GM18507 (cell line): Measurements from ENCODE around the gene FAM163B.

Source experiments
- DNase-seq: peaks from one replicate; pipeline ENCODE4 v3.0.0; 2011; ENCODE audit warnings: low read depth; ENCODE audit not compliant: insufficient read length; ENCODE audit errors: extremely low spot score
- FAIRE-seq: peaks from 2 replicates; lab custom pipeline; 2011; peaks lifted over from hg19 to GRCh38; lab: Jason Lieb, UNC

The FAM163B gene

GRCh38 chr9:133604214-133604613 is 5.0 kb downstream of the FAM163B start:
- FAIRE-seq = no peak
- no peak for DNase-seq

GRCh38 chr9:133603135-133603927 is 5.9 kb downstream of the FAM163B start:
- DNase-seq (no peak), FAIRE-seq (no peak)

GRCh38 chr9:133602277-133602676 is 6.9 kb downstream of the FAM163B start:
- DNase-seq (no peak), FAIRE-seq (no peak)

- DNase-seq (no peak), FAIRE-seq (no peak)
These were observed 7.4 kb downstream of the FAM163B start for GRCh38 chr9:133601746-133602145.

GRCh38 chr9:133600739-133601138 is 8.4 kb downstream of the FAM163B start:
- DNase-seq (no peak), FAIRE-seq (no peak)

GRCh38 chr9:133599470-133600173 is 9.6 kb downstream of the FAM163B start:
- no peak for FAIRE-seq

GRCh38 chr9:133598978-133599377 is 10.2 kb downstream of the FAM163B start:
- DNase-seq (no peak), FAIRE-seq (no peak)

More at GRCh38 chr9:133599470-133600173, 9.6 kb downstream of the FAM163B start:
- no peak for DNase-seq

- DNase-seq (no peak), FAIRE-seq (no peak)
These were observed 11.8 kb downstream of the FAM163B start for GRCh38 chr9:133597316-133597957.

GRCh38 chr9:133595910-133596309 is 13.3 kb downstream of the FAM163B start:
- DNase-seq (no peak), FAIRE-seq (no peak)

GRCh38 chr9:133594310-133594709 is 14.9 kb downstream of the FAM163B start:
- no peak for DNase-seq
- FAIRE-seq = no peak

- FAIRE-seq (no peak), DNase-seq (no peak)
These were observed 15.5 kb downstream of the FAM163B start for GRCh38 chr9:133593587-133594253.

GRCh38 chr9:133592731-133593409 is 16.3 kb downstream of the FAM163B start:
- DNase-seq (no peak), FAIRE-seq (no peak)

- DNase-seq = no peak
- FAIRE-seq = no peak
These were observed 17.2 kb downstream of the FAM163B start for GRCh38 chr9:133591985-133592384.

GRCh38 chr9:133591116-133591910 is 17.9 kb downstream of the FAM163B start:
- FAIRE-seq (no peak), DNase-seq (no peak)

GRCh38 chr9:133590231-133590855 is 18.8 kb downstream of the FAM163B start:
- no peak for DNase-seq

GRCh38 chr9:133589454-133590227 is 19.5 kb downstream of the FAM163B start:
- FAIRE-seq (no peak), DNase-seq (no peak)

More at GRCh38 chr9:133590231-133590855, 18.8 kb downstream of the FAM163B start:
- FAIRE-seq = no peak

GRCh38 chr9:133587466-133587865 is 21.7 kb downstream of the FAM163B start:
- DNase-seq = no peak
- FAIRE-seq = no peak
